HG03469 (cell line): ENCODE results near the gene WDR45B.

ENCODE experiments used
- ATAC-seq: cut with Tn5 transposase; IDR thresholded peaks from one replicate; pipeline ENCODE4 v1.9.1; 2021; ENCODE audit warnings: mild to moderate bottlenecking, moderate library complexity, moderate number of reproducible peaks; ENCODE audit not compliant: unreplicated experiment

WDR45B gene

GRCh38 chr17:82602986-82603710, 45.1 kb downstream of the WDR45B start:
- no peak for ATAC-seq

GRCh38 chr17:82602487-82602886, 45.8 kb downstream of the WDR45B start:
- ATAC-seq: no peak

- no peak for ATAC-seq
These were observed 46.7 kb downstream of the WDR45B start for GRCh38 chr17:82601447-82602000.

GRCh38 chr17:82600731-82601446, 47.4 kb downstream of the WDR45B start:
- no peak for ATAC-seq

GRCh38 chr17:82599674-82600661, 48.3 kb downstream of the WDR45B start:
- ATAC-seq: no peak

- ATAC-seq: no peak
These were observed 49.8 kb downstream of the WDR45B start for GRCh38 chr17:82598256-82599119.

- ATAC-seq: no peak
These were observed 51.2 kb downstream of the WDR45B start for GRCh38 chr17:82596837-82597672.

- no peak for ATAC-seq
These were observed 51.9 kb downstream of the WDR45B start for GRCh38 chr17:82596296-82596695.

- no peak for ATAC-seq
These were observed 52.4 kb downstream of the WDR45B start for GRCh38 chr17:82595893-82596292.

- no peak for ATAC-seq
These were observed 53.7 kb downstream of the WDR45B start for GRCh38 chr17:82594571-82594970.

- ATAC-seq: no peak
These were observed 54.6 kb downstream of the WDR45B start for GRCh38 chr17:82593590-82594087.

- ATAC-seq: no peak
These were observed 55.3 kb downstream of the WDR45B start for GRCh38 chr17:82592767-82593589.

- ATAC-seq: no peak
These were observed 55.9 kb downstream of the WDR45B start for GRCh38 chr17:82592289-82592766.

GRCh38 chr17:82590881-82591539, 57.2 kb downstream of the WDR45B start:
- no peak for ATAC-seq

GRCh38 chr17:82590216-82590615, 58.0 kb downstream of the WDR45B start:
- no peak for ATAC-seq

- no peak for ATAC-seq
These were observed 58.4 kb downstream of the WDR45B start for GRCh38 chr17:82589851-82590180.
